Neutrophil (primary cell): ENCODE measurements around the gene THSD4.

Experiments used
- H3K27ac ChIP-seq: fragments of 200-600 bp; sonication (generic); 2 replicates; pipeline ENCODE4 v1.5.1; 2016; ENCODE audit warnings: mild to moderate bottlenecking, moderate library complexity
- H3K27me3 ChIP-seq: fragments of 200-600 bp; sonication (generic); 2 replicates; pipeline ENCODE4 v1.6.0; 2016; ENCODE audit warnings: mild to moderate bottlenecking
- H3K36me3 ChIP-seq: fragments of 200-600 bp; sonication (generic); 2 replicates; pipeline ENCODE4 v1.5.1; 2017
- H3K4me1 ChIP-seq, 2 experiments: fragments of 200-600 bp in 1 of 2; sonication (generic) in 1 of 2; 1 replicate in 1 of 2; 2 replicates in 1 of 2; pipeline versions ENCODE4 v1.5.1 to v1.6.1; 2013 to 2016; ENCODE audit warnings: low read depth in 1 of 2, low read length in 1 of 2, mild to moderate bottlenecking in 1 of 2, moderate library complexity in 1 of 2; ENCODE audit not compliant: control insufficient read depth in 1 of 2, insufficient read depth in 1 of 2
- H3K4me3 ChIP-seq, 2 experiments: fragments of 200-600 bp in 1 of 2; sonication (generic) in 1 of 2; 1 replicate in 1 of 2; 2 replicates in 1 of 2; pipeline ENCODE4 v1.5.1; 2013 to 2016; ENCODE audit warnings: low read depth in 1 of 2, low read length in 1 of 2, mild to moderate bottlenecking in 1 of 2, moderate library complexity in 1 of 2
- H3K9me3 ChIP-seq: fragments of 200-600 bp; sonication (generic); 2 replicates; pipeline ENCODE4 v1.5.1; 2016
- CTCF ChIP-seq: fragments of 200-600 bp; sonication (generic); IDR thresholded peaks from 2 replicates; pipeline ENCODE4 v1.5.1; 2016; ENCODE audit warnings: antibody characterized with exemption

THSD4 gene

GRCh38 chr15:71781965-71782265, 666.6 kb downstream of the THSD4 start:
- no peaks in the 10 kb centered on the region for H3K27me3 ChIP-seq
- H3K9me3 ChIP-seq: no peaks in the 10 kb centered on the region
- no peaks in the 10 kb centered on the region for H3K4me1 ChIP-seq
- no peak for TF ChIP-seq CTCF
- no peak overlapping the region for H3K27ac ChIP-seq
- H3K36me3 ChIP-seq: no peaks in the 10 kb centered on the region
- H3K4me3 ChIP-seq: no peak overlapping the region

- no peaks in the 10 kb centered on the region for H3K27me3 ChIP-seq
- H3K36me3 ChIP-seq: no peaks in the 10 kb centered on the region
- H3K4me3 ChIP-seq: no peak overlapping the region
- no peak for TF ChIP-seq CTCF
- no peaks in the 10 kb centered on the region for H3K4me1 ChIP-seq
- H3K9me3 ChIP-seq: no peaks in the 10 kb centered on the region
- no peak overlapping the region for H3K27ac ChIP-seq
Measured at GRCh38 chr15:71782422-71783165, 667.3 kb downstream of the THSD4 start.

GRCh38 chr15:71784719-71785118, 669.4 kb downstream of the THSD4 start:
- Histone ChIP-seq H3K27me3 (no peaks in the 10 kb centered on the region), H3K36me3 (no peaks in the 10 kb centered on the region), H3K4me1 (no peaks in the 10 kb centered on the region), H3K9me3 (no peaks in the 10 kb centered on the region), H3K27ac (no peak overlapping the region), H3K4me3 (no peak overlapping the region)
- TF ChIP-seq CTCF: no peak

GRCh38 chr15:71785996-71786395, 670.7 kb downstream of the THSD4 start:
- no peaks in the 10 kb centered on the region for H3K36me3 ChIP-seq
- H3K27me3 ChIP-seq: no peaks in the 10 kb centered on the region
- H3K4me1 ChIP-seq: no peaks in the 10 kb centered on the region
- H3K4me3 ChIP-seq: no peak overlapping the region
- TF ChIP-seq CTCF: no peak
- H3K27ac ChIP-seq: no peak overlapping the region
- H3K9me3 ChIP-seq: no peaks in the 10 kb centered on the region

GRCh38 chr15:71786673-71787072, 671.4 kb downstream of the THSD4 start:
- no peaks in the 10 kb centered on the region for H3K27me3 ChIP-seq
- H3K27ac ChIP-seq: no peak overlapping the region
- no peak for TF ChIP-seq CTCF
- H3K9me3 ChIP-seq: no peaks in the 10 kb centered on the region
- H3K4me1 ChIP-seq: no peaks in the 10 kb centered on the region
- no peaks in the 10 kb centered on the region for H3K36me3 ChIP-seq
- H3K4me3 ChIP-seq: no peak overlapping the region
